Measurements from ENCODE around the gene RBFOX2. TPM values are rescaled to one million over a fixed set of nuclear protein-coding genes. Genes with fewer than 3 reads are reported as not detected.

RBFOX2 gene
- total and polyA plus RNA-seq, 2 donors (not counting 3 experiments of a cell fraction or from before 2014, with no cell fraction given) = 125 to 142 TPM

DNA sequence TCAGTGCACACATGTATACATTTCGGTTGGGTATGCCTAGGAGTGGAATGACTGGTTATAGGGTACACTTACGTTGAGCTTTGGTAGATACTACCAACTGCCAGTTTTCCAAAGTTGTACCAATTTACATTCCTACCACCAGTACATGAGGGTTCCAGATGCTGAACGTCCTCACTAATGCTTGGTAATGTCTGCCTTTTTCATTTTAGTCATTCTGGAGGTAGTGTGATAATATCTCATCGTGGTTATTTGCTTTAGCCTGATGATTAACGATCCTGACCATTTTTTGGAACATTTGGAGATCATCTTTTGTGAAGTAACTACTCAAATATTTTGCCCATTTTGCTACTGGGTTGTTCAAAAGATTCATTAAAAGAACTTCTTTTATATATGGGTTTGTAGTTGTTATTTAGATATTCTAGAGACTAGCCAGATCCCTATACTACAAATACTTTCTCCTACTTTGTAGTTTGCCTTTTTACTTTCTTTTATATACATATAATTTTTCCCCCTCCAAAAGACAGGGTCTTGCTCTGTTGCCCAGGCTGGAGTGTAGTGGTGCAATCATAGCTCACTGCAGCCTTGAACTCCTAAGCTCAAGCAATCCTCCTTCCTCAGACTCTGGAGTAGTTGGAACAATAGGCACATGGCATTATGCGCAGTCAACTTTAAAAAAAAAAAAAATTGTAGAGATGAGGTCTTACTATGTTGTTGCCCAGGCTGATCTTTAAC lies 62.1 kb downstream of the RBFOX2 start:
- TF ChIP-seq FOS (IDR thresholded peaks at IDR 0.05; ENCODE audit: borderline replicate concordance, insufficient read depth, low read length) (no peak), POLR2AphosphoS5 (IDR thresholded peaks at IDR 0.05; ENCODE audit: insufficient read depth, low read depth, low read length) (no peak), EZH2 (IDR thresholded peaks at IDR 0.05; ENCODE audit: borderline replicate concordance, low read depth, low read length, severe bottlenecking) (no peak), CTCF (IDR thresholded peaks at IDR 0.05; ENCODE audit: extremely low read depth in 1 of 2, insufficient read depth in 1 of 2, low read depth in 1 of 2, low read length in 2 of 2) (no peak)
- FAIRE-seq (no peak), DNase-seq (ENCODE audit: low read depth, low spot score) (no peak)
- Histone ChIP-seq H3K4me1 (ENCODE audit: control insufficient read depth, extremely low read depth, insufficient read depth, low read length) (peaks cover 26% of the 10 kb centered on the region), H3K4me2 (ENCODE audit: insufficient read depth, low read length) (no peak overlapping the region), H3K4me3 (replicated peaks in 1 of 3; ENCODE audit: insufficient read depth in 1 of 3, low read depth in 1 of 3, low read length in 3 of 3) (no peak overlapping the region), H3K9me3 (replicated peaks; ENCODE audit: control insufficient read depth, insufficient read depth, low read length) (no peaks in the 10 kb centered on the region), H4K20me1 (replicated peaks; ENCODE audit: control insufficient read depth, extremely low read depth, insufficient read depth, low read length) (no peaks in the 10 kb centered on the region), H2AFZ (ENCODE audit: low read depth, low read length) (no peak overlapping the region), H3K27me3 (ENCODE audit: control insufficient read depth in 2 of 2, insufficient read depth in 2 of 2, low read length in 2 of 2) (no peaks in the 10 kb centered on the region), H3K27ac (ENCODE audit: insufficient read depth, low read depth, low read length) (no peak overlapping the region), H3K36me3 (ENCODE audit: control insufficient read depth in 2 of 2, extremely low read depth in 1 of 2, insufficient read depth in 2 of 2, low read length in 2 of 2) (no peaks in the 10 kb centered on the region), H3K9me1 (replicated peaks; ENCODE audit: control insufficient read depth, extremely low read depth, insufficient read depth, low read length) (no peaks in the 10 kb centered on the region), H3K9ac (replicated peaks; ENCODE audit: extremely low read depth, insufficient read depth, low read length) (no peak overlapping the region), H3K79me2 (ENCODE audit: control insufficient read depth, insufficient read depth, low read length) (peaks cover 51% of the 10 kb centered on the region)
- ChIA-PET CTCF (no interaction called here), POLR2A (no interaction called here)
- BruUV-seq (replicated peaks) = no TSS peak
- intact Hi-C loops (cut with micrococcal nuclease) (no loop called here), dilution Hi-C loops (cut with MboI; ENCODE audit: extremely low pct_ligation_motif_present, low sequenced_read_pairs) (no loop called here)
